Upper lobe of left lung (tissue), 4 donors: ENCODE data around the gene CFAP299.

Experiments
- POLR2A ChIP-seq, 4 donors: fragments of 450-650 bp; IDR thresholded peaks; one replicate each; pipeline ENCODE4 v1.5.1; 2016 to 2017; ENCODE audit warnings: antibody characterized with exemption in 4 of 4, mild to moderate bottlenecking in 2 of 4
- TF ChIP-seq, protein P1 (sequence below), 6 experiments: fragments of 450-650 bp in 4 of 6; fragments of 200-600 bp in 2 of 6; sonication (generic) in 2 of 6; IDR thresholded peaks; one replicate each; pipeline ENCODE4 v1.5.1; 2016 to 2019; ENCODE audit warnings: antibody characterized with exemption in 6 of 6

DNA sequence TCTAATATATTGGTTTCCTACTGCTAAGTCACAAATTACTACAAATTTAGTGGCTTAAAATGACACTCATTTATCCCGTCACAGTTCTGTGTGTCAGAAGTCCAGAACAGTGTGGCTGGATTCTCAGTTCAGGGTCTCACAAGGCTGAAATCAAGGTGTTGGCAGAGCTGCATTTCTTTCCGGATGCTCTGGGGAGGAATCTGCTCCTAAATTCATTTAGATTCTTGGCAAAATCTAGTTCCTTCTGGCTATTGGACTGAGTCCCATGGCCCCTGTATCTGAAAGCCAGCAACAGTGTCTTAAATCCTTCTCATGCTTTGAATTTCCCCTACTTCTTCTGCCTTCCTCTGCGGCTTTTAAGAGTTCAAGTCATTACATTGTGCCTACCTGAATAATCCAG lies 591.9 kb downstream of the CFAP299 start:
- TF ChIP-seq, protein P1, sequence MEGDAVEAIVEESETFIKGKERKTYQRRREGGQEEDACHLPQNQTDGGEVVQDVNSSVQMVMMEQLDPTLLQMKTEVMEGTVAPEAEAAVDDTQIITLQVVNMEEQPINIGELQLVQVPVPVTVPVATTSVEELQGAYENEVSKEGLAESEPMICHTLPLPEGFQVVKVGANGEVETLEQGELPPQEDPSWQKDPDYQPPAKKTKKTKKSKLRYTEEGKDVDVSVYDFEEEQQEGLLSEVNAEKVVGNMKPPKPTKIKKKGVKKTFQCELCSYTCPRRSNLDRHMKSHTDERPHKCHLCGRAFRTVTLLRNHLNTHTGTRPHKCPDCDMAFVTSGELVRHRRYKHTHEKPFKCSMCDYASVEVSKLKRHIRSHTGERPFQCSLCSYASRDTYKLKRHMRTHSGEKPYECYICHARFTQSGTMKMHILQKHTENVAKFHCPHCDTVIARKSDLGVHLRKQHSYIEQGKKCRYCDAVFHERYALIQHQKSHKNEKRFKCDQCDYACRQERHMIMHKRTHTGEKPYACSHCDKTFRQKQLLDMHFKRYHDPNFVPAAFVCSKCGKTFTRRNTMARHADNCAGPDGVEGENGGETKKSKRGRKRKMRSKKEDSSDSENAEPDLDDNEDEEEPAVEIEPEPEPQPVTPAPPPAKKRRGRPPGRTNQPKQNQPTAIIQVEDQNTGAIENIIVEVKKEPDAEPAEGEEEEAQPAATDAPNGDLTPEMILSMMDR (IDR thresholded peaks at IDR 0.05): no peak
- no peak for TF ChIP-seq POLR2A (IDR thresholded peaks at IDR 0.05)
